ENCODE data around the gene TEX13D.

- TF ChIP-seq CTCF (IDR thresholded peaks at IDR 0.05) (no peak), EP300 (IDR thresholded peaks at IDR 0.05) (no peak), POLR2AphosphoS5 (IDR thresholded peaks at IDR 0.05) (no peak)
Observed at GRCh38 chrX:124346877-124347241, 14.4 kb downstream of the TEX13D start.
